HepG2 (cell line): ENCODE results near the gene HOMEZ. TPM values are rescaled to one million over a fixed set of nuclear protein-coding genes. Genes with fewer than 3 reads are reported as not detected.

Source experiments
- ATAC-seq: fragments of 200-7000 bp; cut with Tn5 transposase; 3 replicates; pipeline ENCODE4 v1.9.1; 2020; ENCODE audit warnings: mild to moderate bottlenecking, moderate library complexity
- BruUV-seq: library from RNA; stranded (reverse); fragments of 400-500 nt; replicated peaks from 2 replicates; lab custom pipeline; 2021; lab: Mats Ljungman, UMichigan
- CTCF ChIA-PET: fragments of 300-600 bp; formaldehyde crosslinking; extraction: SDS; loops from one replicate; lab custom pipeline; 2021; ENCODE audit warnings: low total read pairs, inconsistent platforms, low intra/inter-chr PET ratio; lab: Yijun Ruan, JAX
- POLR2A ChIA-PET: fragments of 350-600 bp; sonication (Branson Sonifier 250); formaldehyde crosslinking; loops from one replicate; lab custom pipeline; 2020; ENCODE audit warnings: antibody characterized with exemption, inconsistent platforms; lab: Yijun Ruan, JAX
- DNase-seq: peaks from one replicate; pipeline ENCODE4 v3.0.0-alpha.2; 2015; ENCODE audit warnings: low spot score
- FAIRE-seq: peaks from 3 replicates; lab custom pipeline; 2011; peaks lifted over from hg19 to GRCh38; lab: Jason Lieb, UNC
- H2AFZ ChIP-seq: one replicate; pipeline ENCODE4 v1.6.1; 2011; ENCODE audit warnings: low read length, inconsistent platforms
- H3K27ac ChIP-seq: fragments of 300-600 bp; 3 replicates; pipeline ENCODE4 v1.8.0; 2011; ENCODE audit warnings: mixed run types, mild to moderate bottlenecking, mixed read lengths, low read length, inconsistent platforms; ENCODE audit not compliant: insufficient read depth; ENCODE audit errors: extremely low read length
- H3K27me3 ChIP-seq, 2 experiments: fragments of 200-600 bp in 1 of 2; 2 replicates in 1 of 2; 3 replicates in 1 of 2; pipeline versions ENCODE4 v1.6.0 to v1.8.0; 2011; ENCODE audit warnings: low read length in 2 of 2, mild to moderate bottlenecking in 2 of 2, moderate library complexity in 2 of 2, inconsistent platforms in 1 of 2; ENCODE audit not compliant: insufficient read depth in 2 of 2, control insufficient read depth in 1 of 2
- H3K36me3 ChIP-seq, 2 experiments: fragments of 200-600 bp in 1 of 2; replicated peaks in 1 of 2; 2 replicates in 1 of 2; 3 replicates in 1 of 2; pipeline versions ENCODE4 v1.5.1 to v1.8.0; 2011; ENCODE audit warnings: low read length in 2 of 2, inconsistent platforms in 1 of 2; ENCODE audit not compliant: insufficient read depth in 2 of 2, control insufficient read depth in 1 of 2
- H3K4me1 ChIP-seq: 2 replicates; pipeline ENCODE4 v1.5.1; 2012; ENCODE audit warnings: low read length, inconsistent platforms; ENCODE audit not compliant: insufficient read depth
- H3K4me2 ChIP-seq: 2 replicates; pipeline ENCODE4 v1.6.0; 2011; ENCODE audit warnings: low read depth, low read length, inconsistent platforms
- H3K4me3 ChIP-seq, 3 experiments: fragments of 200-600 bp in 1 of 3; sonication (generic), shearing (Covaris generic) in 1 of 3; replicated peaks in 1 of 3; 2 replicates each; pipeline ENCODE4 v1.5.1; 2011 to 2016; ENCODE audit warnings: low read length in 3 of 3, inconsistent platforms in 2 of 3, low read depth in 2 of 3, mild to moderate bottlenecking in 2 of 3, control low read depth in 1 of 3, mixed read lengths in 1 of 3; ENCODE audit not compliant: insufficient read depth in 1 of 3
- H3K79me2 ChIP-seq: one replicate; pipeline ENCODE4 v1.6.1; 2011; ENCODE audit warnings: low read length, inconsistent platforms; ENCODE audit not compliant: insufficient read depth
- H3K9ac ChIP-seq: 2 replicates; pipeline ENCODE4 v1.6.0; 2011; ENCODE audit warnings: mild to moderate bottlenecking, low read depth, low read length, inconsistent platforms; ENCODE audit not compliant: insufficient read depth
- H3K9me3 ChIP-seq: 2 replicates; pipeline ENCODE4 v1.5.1; 2012; ENCODE audit warnings: mild to moderate bottlenecking, low read length
- H4K20me1 ChIP-seq: 2 replicates; pipeline ENCODE4 v1.6.0; 2011; ENCODE audit warnings: inconsistent platforms, mild to moderate bottlenecking, low read length, moderate library complexity; ENCODE audit not compliant: insufficient read depth
- ARNT2 ChIP-seq: sonication (generic); formaldehyde crosslinking; IDR thresholded peaks from 2 replicates; pipeline ENCODE4 v1.8.0; 2022; ENCODE audit warnings: mild to moderate bottlenecking, low read depth, missing genetic modification reagents, moderate library complexity
- CCDC6 ChIP-seq: sonication (generic); formaldehyde crosslinking; IDR thresholded peaks from 2 replicates; pipeline ENCODE4 v1.8.1; 2022; ENCODE audit warnings: mild to moderate bottlenecking, missing genetic modification reagents, moderate library complexity
- GFI1 ChIP-seq: sonication (generic); formaldehyde crosslinking; IDR thresholded peaks from 2 replicates; pipeline ENCODE4 v1.5.0; 2020; ENCODE audit warnings: missing genetic modification reagents, mild to moderate bottlenecking, borderline replicate concordance
- MZF1 ChIP-seq: sonication (generic); formaldehyde crosslinking; IDR thresholded peaks from 2 replicates; pipeline ENCODE4 v1.8.1; 2023; ENCODE audit warnings: mild to moderate bottlenecking, missing genetic modification reagents, borderline replicate concordance
- NFYC ChIP-seq: IDR thresholded peaks from 2 replicates; pipeline ENCODE4 v1.6.1; 2016; ENCODE audit warnings: missing genetic modification reagents, missing compliant biosample characterization
- RARA ChIP-seq: IDR thresholded peaks from 2 replicates; pipeline ENCODE4 v1.6.1; 2016; ENCODE audit warnings: missing genetic modification reagents, missing compliant biosample characterization
- SOX13 ChIP-seq, 3 experiments: fragments of 450-650 bp in 1 of 3; sonication (generic) in 1 of 3; formaldehyde crosslinking in 1 of 3; IDR thresholded peaks in 2 of 3; conservative IDR thresholded peaks in 1 of 3; 2 replicates each; pipeline versions ENCODE4 v1.5.0 to v1.6.1; 2016 to 2020; ENCODE audit warnings: antibody characterized with exemption in 1 of 3, mild to moderate bottlenecking in 1 of 3, missing compliant biosample characterization in 1 of 3, missing genetic modification reagents in 1 of 3, moderate library complexity in 1 of 3
- SSRP1 ChIP-seq: IDR thresholded peaks from 2 replicates; pipeline ENCODE4 v1.6.1; 2016; ENCODE audit warnings: control low read depth
- ZC3H4 ChIP-seq: sonication (generic); formaldehyde crosslinking; IDR thresholded peaks from 2 replicates; pipeline ENCODE4 v1.4.0; 2020; ENCODE audit warnings: missing genetic modification reagents, borderline replicate concordance
- ZNF138 ChIP-seq: sonication (generic); formaldehyde crosslinking; IDR thresholded peaks from 2 replicates; pipeline ENCODE4 v1.5.0; 2020; ENCODE audit warnings: mild to moderate bottlenecking, low read depth, missing genetic modification reagents
- ZNF331 ChIP-seq: sonication (generic); formaldehyde crosslinking; IDR thresholded peaks from 2 replicates; pipeline ENCODE4 v1.4.0; 2020; ENCODE audit warnings: missing genetic modification reagents
- ZNF564 ChIP-seq: sonication (generic); formaldehyde crosslinking; IDR thresholded peaks from 2 replicates; pipeline ENCODE4 v1.8.1; 2023; ENCODE audit warnings: mild to moderate bottlenecking, missing genetic modification reagents
- WGBS: methylation state at CpG from one replicate; pipeline ENCODE4 v1.1.6; 2017; ENCODE audit warnings: low lambda C conversion rate; 5-methylcytosine and 5-hydroxymethylcytosine counted together
- in situ Hi-C: cut with HindIII; loops from 2 replicates; pipeline ENCODE4 v1.10.0; 2017; ENCODE audit warnings: low pct_unique_long_range_greater_than_20kb; ENCODE audit not compliant: extremely low pct_ligation_motif_present
- intact Hi-C: fragments of 100-400 bp; cut with micrococcal nuclease; formaldehyde crosslinking; loops from one replicate; pipeline ENCODE4 v1.10.0; 2022; ENCODE audit not compliant: unreplicated experiment
- polyA plus RNA-seq, 8 experiments: library from polyadenylated mRNA; depleted of rRNA in 3 of 8; stranded (reverse) in 7 of 8; unstranded in 1 of 8; fragments of >200 nt; fragmentation: Illumina TruSeq in 4 of 8; extraction: Trizol in 4 of 8; gene quantifications; 2 replicates each; pipeline versions ENCODE4 v1.2.1 to v1.2.3, GENCODE V29; 2011 to 2016; ENCODE audit warnings: low read depth in 4 of 8, missing spikeins in 1 of 8, mixed read lengths in 1 of 8; ENCODE audit not compliant: insufficient read depth in 1 of 8
- total RNA-seq, 5 experiments: library from RNA; depleted of rRNA; stranded (reverse); fragments of >200 nt; fragmentation: Illumina TruSeq; extraction: Trizol; gene quantifications; 2 replicates each; pipeline ENCODE4 v1.2.3, GENCODE V29; 2016; ENCODE audit warnings: low read depth in 1 of 5
- TF ChIP-seq, protein P1 (sequence below): IDR thresholded peaks from 2 replicates; pipeline ENCODE4 v1.6.1; 2016; ENCODE audit warnings: missing biosample characterization, missing genetic modification reagents, low read depth
- TF ChIP-seq, protein P2 (sequence below): sonication (generic); formaldehyde crosslinking; IDR thresholded peaks from 2 replicates; pipeline ENCODE4 v1.4.0; 2020; ENCODE audit warnings: missing genetic modification reagents, borderline replicate concordance
- TF ChIP-seq, protein P3 (sequence below): sonication (generic); formaldehyde crosslinking; IDR thresholded peaks from 2 replicates; pipeline ENCODE4 v1.5.1; 2020; ENCODE audit warnings: mild to moderate bottlenecking, moderate library complexity, missing genetic modification reagents
- TF ChIP-seq, protein P4 (sequence below): sonication (generic); formaldehyde crosslinking; IDR thresholded peaks from 2 replicates; pipeline ENCODE4 v1.8.0; 2022; ENCODE audit warnings: mild to moderate bottlenecking, missing genetic modification reagents, moderate library complexity

Gene HOMEZ
- total and polyA plus RNA-seq, 2 of the 13 experiments (the other 11 are each of a cell fraction or from before 2014, with no cell fraction given): 14.5 to 31.8 TPM

DNA sequence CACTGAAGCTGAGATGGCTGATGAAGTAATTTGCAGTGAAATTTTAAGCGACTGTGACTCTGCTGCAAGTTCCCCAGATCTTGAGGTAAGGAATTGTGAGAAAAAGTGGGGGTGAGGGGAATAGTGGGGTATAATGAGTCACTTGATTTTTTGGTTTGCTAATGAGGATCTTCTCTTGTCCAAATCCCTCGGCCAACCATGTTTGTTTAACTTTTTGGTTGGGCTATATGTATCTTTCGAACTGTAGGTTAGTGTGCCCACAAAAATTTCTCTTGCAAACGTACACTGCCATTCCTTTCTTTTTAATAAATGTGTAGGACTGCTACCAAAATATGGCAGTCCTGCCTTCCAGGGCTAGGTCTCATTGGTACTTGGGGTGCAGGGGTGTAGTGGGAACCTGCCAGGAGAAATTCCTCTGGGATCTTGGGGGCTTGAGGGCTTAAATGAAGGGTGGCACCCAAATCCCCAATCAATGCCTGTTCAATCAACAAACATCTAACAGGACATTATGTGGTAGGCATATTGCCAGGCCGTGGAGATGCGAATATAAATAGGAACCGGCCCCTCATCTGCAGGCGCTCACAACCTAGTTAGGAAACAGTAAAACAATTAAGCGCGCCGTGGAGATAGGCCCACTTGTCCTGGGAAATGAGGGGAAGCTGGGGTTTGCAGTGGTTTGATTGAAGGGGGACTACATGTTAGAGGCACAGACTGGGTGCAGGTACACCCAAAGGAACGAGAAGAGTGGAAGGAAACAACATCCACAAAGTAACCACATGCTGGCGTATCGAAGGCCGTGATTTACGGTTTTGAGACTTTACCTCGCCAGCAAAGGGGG, 34.0 kb upstream of the HOMEZ start:
- Histone ChIP-seq H2AFZ (no peak overlapping the region), H3K36me3 (peaks cover 17 to 32% of the 10 kb centered on the region in 2 experiments), H3K4me1 (peaks cover 36% of the 10 kb centered on the region), H3K27me3 (peaks cover 0 to 6% of the 10 kb centered on the region in 2 experiments; a peak in 2 of 5 replicates), H3K4me2 (peak overlapping the region; percentile 93), H3K4me3 (peak overlapping the region; percentile 22 to 70 (median 46)), H4K20me1 (peaks cover 10% of the 10 kb centered on the region; the same call in 1 of the 2 replicates), H3K9ac (peak overlapping the region; percentile 76), H3K79me2 (peaks cover 23% of the 10 kb centered on the region), H3K9me3 (no peaks in the 10 kb centered on the region), H3K27ac (peak overlapping the region; percentile 89)
- no peak for DNase-seq
- in situ Hi-C loops (loop anchor here (5.0 to 25.0 kb wide), 2 partner anchors 237 to 817 kb away; partner anchors contain the start of genes EMC9, FITM1, PSME1 and PSME2), intact Hi-C loops (no loop called here)
- ChIA-PET POLR2A (interaction anchor here (0.8 to 13.2 kb wide), 36 partner anchors 10 to 988 kb away, joined by 3 to 1053 read pairs (median 13); partner anchors contain the start of genes ACIN1, AJUBA, AP1G2 and BCL2L2), CTCF (no interaction called here)
- FAIRE-seq: no peak
- no peak for ATAC-seq
- WGBS: 98% methylated on average over 17 of the region's 17 CpGs
- BruUV-seq: TSS peak; percentile 93
- no peak for TF ChIP-seq RARA (CRISPR knock-in tag)
- TF ChIP-seq ZNF331 (CRISPR knock-in tag): no peak
- no peak for TF ChIP-seq CCDC6 (CRISPR knock-in tag)
- peak; percentile 36; the same call in 1 of the 2 replicates for TF ChIP-seq ARNT2 (CRISPR knock-in tag)
- TF ChIP-seq, protein P1, sequence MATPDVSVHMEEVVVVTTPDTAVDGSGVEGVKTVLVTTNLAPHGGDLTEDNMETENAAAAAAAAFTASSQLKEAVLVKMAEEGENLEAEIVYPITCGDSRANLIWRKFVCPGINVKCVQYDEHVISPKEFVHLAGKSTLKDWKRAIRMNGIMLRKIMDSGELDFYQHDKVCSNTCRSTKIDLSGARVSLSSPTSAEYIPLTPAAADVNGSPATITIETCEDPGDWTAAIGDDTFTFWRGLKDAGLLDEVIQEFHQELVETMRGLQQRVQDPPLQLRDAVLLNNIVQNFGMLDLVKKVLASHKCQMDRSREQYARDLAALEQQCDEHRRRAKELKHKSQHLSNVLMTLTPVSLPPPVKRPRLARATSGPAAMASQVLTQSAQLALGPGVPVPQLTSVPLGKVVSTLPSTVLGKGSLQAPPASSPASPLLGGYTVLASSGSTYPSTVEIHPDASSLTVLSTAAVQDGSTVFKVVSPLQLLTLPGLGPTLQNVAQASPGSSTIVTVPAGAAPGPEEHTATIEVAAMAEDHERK (CRISPR knock-in tag): 0 out of 2 replicates have a peak, but pooled peaks have one; percentile 6
- TF ChIP-seq, protein P2, sequence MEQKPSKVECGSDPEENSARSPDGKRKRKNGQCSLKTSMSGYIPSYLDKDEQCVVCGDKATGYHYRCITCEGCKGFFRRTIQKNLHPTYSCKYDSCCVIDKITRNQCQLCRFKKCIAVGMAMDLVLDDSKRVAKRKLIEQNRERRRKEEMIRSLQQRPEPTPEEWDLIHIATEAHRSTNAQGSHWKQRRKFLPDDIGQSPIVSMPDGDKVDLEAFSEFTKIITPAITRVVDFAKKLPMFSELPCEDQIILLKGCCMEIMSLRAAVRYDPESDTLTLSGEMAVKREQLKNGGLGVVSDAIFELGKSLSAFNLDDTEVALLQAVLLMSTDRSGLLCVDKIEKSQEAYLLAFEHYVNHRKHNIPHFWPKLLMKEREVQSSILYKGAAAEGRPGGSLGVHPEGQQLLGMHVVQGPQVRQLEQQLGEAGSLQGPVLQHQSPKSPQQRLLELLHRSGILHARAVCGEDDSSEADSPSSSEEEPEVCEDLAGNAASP (CRISPR knock-in tag): 0 out of 2 replicates have a peak, but pooled peaks have one; percentile 6
- TF ChIP-seq, protein P3, sequence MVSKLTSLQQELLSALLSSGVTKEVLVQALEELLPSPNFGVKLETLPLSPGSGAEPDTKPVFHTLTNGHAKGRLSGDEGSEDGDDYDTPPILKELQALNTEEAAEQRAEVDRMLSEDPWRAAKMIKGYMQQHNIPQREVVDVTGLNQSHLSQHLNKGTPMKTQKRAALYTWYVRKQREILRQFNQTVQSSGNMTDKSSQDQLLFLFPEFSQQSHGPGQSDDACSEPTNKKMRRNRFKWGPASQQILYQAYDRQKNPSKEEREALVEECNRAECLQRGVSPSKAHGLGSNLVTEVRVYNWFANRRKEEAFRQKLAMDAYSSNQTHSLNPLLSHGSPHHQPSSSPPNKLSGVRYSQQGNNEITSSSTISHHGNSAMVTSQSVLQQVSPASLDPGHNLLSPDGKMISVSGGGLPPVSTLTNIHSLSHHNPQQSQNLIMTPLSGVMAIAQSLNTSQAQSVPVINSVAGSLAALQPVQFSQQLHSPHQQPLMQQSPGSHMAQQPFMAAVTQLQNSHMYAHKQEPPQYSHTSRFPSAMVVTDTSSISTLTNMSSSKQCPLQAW (CRISPR knock-in tag): no peak
- TF ChIP-seq SSRP1 (CRISPR knock-in tag): peak; percentile 73
- TF ChIP-seq SOX13 (IDR thresholded peaks at IDR 0.05): peak; percentile 22; the same call in 1 of the 2 replicates
- 0 out of 4 replicates have a peak, but pooled peaks of 1 of the 2 experiments have one; percentile 69 for TF ChIP-seq SOX13 (CRISPR knock-in tag; conservative IDR thresholded peaks at IDR 0.05 in 1 of 2, IDR thresholded peaks at IDR 0.05 in 1 of 2)
- TF ChIP-seq ZNF564: 0 out of 2 replicates have a peak, but pooled peaks have one; percentile 13
- peak; percentile 83; the same call in 1 of the 2 replicates for TF ChIP-seq MZF1
- peak; percentile 97 for TF ChIP-seq ZC3H4 (CRISPR knock-in tag)
- TF ChIP-seq NFYC (CRISPR knock-in tag): no peak
- peak; percentile 75 for TF ChIP-seq GFI1 (CRISPR knock-in tag)
- TF ChIP-seq, protein P4, sequence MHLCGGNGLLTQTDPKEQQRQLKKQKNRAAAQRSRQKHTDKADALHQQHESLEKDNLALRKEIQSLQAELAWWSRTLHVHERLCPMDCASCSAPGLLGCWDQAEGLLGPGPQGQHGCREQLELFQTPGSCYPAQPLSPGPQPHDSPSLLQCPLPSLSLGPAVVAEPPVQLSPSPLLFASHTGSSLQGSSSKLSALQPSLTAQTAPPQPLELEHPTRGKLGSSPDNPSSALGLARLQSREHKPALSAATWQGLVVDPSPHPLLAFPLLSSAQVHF: 0 out of 2 replicates have a peak, but pooled peaks have one; percentile 50
- TF ChIP-seq ZNF138 (CRISPR knock-in tag): 0 out of 2 replicates have a peak, but pooled peaks have one; percentile 89
